ENCODE measurements around the gene USH2A. TPM values are rescaled to one million over a fixed set of nuclear protein-coding genes. Genes with fewer than 3 reads are reported as not detected.
A peak's percentile ranks its signal among the peaks of the same experiment; 100 is the strongest.
"Not testable (repeated sequence)": the region's sequence is repeated elsewhere in the genome, so short reads cannot be mapped to it uniquely, and the experiment has no call there.

Gene USH2A
- total RNA-seq, 1 donor from 2014 or later, result 0.05 TPM

DNA sequence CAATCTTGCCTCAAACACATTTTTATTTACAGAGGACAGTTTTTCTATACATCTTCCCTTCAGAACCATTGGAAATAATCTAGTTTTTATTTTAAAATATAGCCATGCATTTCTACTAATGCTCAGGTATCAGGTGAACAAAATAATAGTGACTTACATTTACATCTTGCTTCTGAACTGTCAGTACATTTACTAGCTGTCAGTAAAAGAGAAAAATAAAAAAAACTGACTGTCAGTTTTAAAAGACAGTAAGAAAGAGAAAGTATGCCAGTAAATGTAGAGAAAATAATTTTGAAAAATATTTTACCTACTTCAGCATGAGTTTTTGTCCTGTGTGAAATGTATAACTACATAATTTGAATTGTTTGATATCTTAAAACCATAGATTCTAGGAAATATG, 33.5 kb downstream of the USH2A start:
- no peak for DNase-seq (ENCODE audit: low read depth)

DNA sequence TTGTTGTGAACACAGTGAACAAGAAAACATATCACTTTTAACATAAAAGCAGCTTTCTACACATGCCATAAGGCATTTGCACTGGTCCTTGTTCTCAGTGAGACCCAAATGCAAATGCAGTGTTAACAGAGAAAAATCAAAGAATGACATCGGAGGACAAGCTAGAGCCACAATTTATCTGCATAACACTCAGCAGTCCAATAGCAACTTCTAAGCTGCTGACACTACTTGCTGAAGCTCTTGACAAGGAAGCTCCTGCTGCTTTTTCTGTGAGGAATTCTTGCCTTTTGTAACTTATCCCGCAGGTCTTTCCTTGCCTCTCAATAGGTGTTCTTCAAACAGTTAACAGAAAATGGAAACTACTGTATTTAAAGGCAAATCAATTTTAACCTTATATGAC, 34.7 kb downstream of the USH2A start:
- DNase-seq (ENCODE audit: low read depth), result no peak

DNA sequence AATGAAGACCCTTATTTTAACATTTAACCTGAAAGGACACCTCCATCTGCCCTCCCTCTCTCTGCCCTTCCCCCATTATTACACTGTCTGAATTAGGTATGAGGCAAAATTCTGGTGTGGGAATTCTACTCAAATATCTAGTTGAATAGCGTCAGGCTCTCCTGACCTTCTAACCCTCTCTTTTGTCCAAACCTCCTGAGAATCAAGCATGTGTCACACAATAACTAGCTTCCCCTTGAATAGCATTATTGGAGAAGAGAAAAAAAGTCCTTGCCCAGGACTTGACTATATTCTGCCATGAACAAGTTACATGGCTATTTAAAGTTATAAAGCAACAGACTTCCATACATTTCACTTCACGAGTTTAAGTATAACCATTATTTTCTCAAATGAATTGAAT, 35.5 kb downstream of the USH2A start:
- no peak for DNase-seq (ENCODE audit: low read depth)

DNA sequence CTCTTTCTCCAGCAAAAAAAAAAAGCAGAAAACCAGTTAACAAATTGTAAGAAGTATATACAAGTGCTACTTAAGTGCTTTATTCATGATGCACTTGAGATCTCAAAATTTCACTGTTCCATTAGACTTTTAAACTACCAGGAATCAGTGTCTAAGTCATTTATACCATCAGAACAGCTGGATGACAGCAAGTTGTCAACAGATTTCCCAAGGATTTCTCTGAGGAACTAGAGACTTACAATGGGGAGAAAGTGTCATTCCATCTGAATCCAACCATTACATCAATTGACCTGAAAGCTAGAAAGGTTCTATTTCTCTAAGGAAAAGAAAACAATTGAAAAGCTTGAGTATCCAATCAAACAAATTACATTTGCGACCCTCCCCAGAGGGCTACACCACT, 43.8 kb downstream of the USH2A start:
- DNase-seq (ENCODE audit: low read depth), result no peak

DNA sequence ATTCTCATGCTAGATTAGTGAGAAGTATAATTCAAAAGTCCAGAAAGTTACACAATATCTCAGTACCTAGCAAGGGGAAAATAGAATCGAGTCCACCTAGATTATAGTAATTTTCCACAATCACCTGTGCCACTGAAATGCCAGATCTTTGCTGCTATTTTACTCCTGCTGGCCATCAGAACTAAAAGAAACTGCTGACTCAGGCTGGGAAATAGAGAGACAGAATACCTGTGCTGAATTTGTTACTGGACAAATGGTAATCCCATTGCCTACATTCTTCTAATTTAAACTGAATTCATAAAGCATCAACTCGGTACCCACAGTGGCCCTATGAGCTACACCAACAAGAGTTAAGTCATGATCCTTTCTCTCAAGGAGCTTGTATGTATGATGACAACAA, 55.0 kb downstream of the USH2A start:
- DNase-seq (ENCODE audit: low read depth), result no peak

DNA sequence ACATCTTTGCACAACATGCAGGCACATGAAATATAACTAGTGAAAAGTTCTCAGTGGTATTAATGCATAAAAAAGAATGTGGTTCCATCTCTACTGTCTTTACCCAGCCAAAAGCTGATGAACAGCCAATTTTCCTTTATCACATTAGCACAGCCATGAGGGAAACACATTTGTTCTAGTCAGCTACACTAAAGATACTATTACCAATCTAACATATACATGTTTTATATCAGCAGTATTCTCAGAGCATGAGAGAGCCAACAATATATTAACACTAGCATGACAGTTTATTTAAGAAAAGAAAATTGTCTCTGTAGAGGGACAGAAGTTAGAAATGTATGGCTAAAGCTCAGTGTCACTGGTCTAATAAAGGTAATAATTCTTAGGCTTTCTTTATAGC, 56.3 kb downstream of the USH2A start:
- no peak for DNase-seq (ENCODE audit: low read depth)

DNA sequence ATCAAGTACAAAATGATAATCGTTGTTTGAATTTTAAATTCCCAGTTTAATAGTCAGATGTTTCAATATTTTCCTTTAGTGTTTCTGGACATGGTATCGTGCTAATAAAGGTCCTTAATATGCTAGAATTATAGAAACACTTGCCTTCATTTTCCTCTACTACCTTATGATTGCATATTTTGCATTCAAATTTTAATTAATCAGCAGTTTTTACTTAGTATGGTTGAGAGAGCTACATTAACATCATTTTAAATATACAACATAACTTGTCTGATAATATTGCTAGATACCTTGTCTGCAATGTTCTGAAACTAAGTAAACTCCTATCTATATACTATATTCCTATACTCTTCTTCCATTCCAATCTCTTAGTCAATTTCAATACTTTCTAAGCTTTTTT, 66.3 kb downstream of the USH2A start:
- DNase-seq (ENCODE audit: low read depth), result no peak

DNA sequence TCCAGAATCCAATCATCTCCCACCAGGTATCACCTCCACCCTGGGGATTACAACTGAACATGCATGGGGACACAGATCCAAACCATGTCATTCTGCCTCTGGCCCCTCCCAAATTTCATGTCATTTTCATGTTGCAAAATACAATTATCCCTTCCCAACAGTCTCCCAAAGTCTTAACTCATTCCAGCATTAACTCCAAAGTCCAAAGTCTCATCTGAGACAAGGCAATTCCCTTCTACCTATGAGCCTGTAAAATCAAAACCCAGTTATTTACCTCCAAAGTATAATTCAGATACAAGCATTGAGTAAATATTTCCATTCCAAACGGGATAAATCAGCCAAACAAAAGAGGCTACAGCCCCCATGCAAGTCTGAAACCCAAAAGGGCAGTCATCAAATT, 73.1 kb downstream of the USH2A start:
- no peak for DNase-seq (ENCODE audit: low read depth)

DNA sequence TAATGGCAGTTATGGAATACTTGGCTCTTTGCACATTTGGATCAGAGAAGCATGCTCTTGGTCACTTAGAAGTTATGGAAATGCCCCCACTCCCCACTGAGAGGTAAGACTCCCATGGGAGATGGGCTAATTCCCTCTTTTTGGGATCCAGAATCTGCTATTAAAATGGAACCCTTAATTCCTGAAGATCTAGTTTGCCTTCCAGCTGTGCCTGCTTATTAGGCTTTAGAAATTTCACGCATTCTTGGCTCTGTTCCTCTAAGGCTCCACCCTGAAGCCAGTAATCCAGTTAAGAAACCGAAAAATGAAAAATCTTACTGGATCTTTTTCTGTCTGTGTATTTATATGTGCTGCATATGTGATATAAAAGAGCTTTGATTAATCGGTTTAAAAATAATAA, 76.7 kb downstream of the USH2A start:
- no peak for DNase-seq (ENCODE audit: low read depth)

DNA sequence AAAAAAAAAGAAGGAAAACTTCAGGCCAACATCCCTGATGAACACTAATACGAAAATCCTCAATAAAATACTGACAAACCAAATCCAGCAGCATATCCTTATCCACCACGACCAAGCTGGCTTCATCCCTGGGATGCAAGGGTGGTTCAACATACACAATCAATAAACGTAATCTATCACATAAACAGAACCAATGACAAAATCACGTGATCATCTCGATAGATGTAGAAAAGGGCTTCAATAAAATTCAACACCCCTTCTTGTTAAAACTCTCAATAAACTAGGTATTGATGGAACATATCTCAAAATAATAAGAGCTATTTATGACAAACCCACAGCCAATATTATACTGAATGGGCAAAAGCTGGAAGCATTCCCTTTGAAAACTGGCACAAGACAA, 82.7 kb downstream of the USH2A start:
- DNase-seq (ENCODE audit: low read depth), result not testable (repeated sequence)

DNA sequence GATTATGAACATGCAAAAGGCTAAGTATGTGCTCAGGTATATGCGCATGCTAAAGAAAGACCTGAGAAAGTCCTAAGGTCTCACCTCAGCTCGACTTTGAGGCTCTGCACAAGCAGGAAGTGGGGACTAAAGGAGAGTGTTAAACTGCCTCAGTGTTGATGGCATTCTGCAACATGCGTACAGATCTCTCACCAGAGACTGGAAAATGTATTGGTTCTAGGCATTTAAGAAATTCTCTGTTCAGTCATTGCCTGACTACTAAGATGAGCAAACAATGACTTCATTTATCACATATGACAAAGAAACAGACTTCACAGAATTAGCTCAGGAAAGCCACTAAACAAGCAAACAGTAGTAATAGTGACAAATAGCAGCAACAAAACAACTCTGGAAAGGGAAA, 90.8 kb downstream of the USH2A start:
- no peak for DNase-seq (ENCODE audit: low read depth)

DNA sequence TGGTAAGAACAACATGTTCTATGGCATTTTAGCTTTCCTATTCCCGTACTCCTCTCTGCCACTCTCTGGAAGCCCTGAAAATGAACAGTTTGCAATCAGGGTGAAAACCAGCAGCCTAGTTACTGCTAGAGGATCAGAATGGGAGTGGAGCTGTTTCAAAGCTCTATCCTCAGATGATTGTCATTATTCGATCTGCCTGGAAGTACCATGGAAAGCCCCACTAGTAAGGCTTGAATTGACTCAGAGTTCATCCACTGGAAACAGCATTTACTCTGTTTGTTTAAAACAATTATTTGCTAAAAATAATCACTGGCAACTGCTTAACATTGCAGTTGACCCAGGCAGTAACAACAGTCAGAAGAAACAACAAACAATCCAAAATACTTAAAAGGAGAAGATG, 91.2 kb downstream of the USH2A start:
- DNase-seq (ENCODE audit: low read depth), result no peak

DNA sequence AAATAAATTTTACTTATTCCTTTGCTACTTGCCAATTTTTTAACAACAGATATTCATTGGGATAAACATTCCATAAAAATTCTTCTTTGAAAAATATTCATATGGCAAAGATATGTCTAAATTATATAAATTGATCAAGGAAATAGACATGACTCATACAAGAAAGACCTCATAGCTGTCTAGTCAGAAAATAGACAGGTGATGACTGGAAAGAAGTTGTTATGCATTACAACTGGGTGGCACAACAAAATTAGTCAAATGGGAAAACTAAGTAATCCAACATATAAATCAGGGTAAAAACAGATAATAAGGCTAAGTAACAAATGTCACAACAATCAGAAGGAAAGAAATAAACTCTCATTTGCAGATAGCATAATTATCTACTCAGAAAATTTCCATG, 92.0 kb downstream of the USH2A start:
- no peak for DNase-seq (ENCODE audit: low read depth)

DNA sequence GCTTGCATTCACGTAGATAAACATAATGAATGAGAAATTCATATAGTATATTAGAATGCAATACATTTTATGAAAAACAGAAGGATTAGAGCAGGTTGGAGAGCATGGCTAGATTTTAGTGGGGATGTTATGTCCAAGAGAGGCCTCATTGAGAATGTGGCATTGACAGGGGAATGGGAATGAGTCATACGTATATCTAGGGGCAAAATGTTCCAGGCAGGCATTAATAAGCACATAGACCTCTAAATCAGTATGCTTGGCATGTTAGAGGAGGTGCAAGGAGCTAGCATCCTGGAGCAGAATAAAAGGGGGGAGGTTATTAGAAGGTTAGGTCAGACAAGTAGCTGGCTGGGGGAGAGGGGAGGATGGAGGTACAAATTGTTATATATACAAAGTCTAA, 93.0 kb downstream of the USH2A start:
- DNase-seq (ENCODE audit: low read depth), result peak; percentile 61

DNA sequence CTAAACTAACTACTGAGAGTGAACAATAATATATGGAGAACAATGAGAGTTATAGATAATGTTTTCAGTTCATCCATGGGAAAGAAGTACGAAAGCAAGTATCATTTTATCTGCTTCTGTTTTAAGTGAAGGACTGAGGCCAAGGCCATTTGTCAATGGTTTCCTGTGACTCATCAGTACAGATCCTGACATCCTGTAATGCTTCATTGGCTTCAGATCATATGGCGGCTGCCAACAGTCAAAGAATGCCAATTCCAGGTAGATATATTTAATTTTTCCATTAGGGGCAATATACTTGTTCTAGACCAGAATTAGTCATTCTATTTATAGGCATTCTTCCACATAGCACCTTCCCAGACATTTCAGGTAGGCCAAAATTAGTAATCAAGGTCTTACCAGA, 97.3 kb downstream of the USH2A start:
- DNase-seq (ENCODE audit: low read depth), result peak; percentile 49

DNA sequence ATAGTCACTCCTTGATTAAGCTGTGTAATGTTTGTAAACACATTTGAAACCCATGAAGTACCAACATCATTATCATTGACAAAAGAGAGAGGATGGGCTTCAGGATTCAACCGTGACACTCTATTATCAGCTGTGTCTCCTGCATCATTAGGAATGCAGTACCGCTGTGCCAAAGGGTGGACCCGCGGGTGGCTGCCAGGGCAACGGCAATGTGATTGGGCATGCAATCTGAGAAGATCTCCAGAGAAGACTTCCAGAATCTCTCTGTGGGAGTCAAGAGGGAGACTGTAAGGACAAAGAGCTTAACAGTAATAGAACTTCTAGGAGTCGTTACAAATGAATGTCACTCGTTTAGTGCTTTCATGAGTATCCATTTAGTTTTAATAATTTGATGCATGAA, 97.9 kb downstream of the USH2A start:
- no peak for DNase-seq (ENCODE audit: low read depth)

DNA sequence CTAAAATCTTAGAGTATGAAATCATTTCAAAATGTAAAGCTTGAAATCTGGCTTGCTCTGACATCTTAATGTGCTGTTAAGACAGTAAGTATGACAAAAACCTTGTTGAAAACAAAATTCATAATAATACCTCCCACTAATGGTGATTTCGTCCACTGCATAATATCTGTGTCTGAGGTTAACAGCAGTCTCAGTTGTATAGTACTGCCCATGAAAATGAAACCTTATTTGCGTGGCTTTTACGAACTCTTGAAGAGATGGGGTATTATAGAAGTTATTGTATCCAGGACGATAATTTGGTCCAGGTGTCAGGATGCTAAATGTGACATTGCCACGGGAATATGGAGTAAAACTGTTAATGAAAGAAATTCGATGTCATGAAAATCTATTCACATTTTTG, 99.9 kb downstream of the USH2A start:
- no peak for DNase-seq (ENCODE audit: low read depth)

DNA sequence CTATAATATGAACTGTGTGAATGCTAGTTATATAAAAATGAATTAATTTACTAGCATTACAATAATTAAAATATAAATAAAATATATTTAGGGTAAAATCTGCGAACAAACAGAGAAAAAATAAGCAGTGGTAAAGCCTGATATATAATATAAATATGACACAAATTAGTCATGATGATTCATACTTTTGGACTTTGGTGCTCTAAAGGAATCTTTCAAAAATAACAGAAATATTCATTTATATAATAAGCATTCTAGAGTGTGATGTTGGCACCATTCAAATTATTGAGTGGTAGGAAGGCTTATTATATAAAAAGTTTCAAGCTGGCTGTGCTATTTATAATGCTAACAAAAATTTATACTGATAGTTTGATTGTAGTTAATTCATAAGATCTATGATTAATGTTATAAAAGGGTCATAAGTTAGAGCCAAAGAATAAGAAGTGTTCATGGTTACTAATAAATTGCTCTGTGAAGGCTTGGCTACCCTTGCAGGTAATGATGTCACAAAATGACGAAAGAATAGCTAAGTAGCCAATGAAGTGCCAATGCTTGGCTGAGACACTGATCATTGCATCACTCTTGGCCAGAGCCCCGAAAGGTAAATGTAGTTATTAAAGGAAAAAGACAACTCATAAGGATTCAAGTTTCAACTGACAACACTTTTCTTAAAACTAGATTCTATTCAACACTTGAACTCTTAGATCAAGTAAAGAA, 108.7 kb downstream of the USH2A start:
- peak; percentile 70 for DNase-seq (ENCODE audit: low read depth)

DNA sequence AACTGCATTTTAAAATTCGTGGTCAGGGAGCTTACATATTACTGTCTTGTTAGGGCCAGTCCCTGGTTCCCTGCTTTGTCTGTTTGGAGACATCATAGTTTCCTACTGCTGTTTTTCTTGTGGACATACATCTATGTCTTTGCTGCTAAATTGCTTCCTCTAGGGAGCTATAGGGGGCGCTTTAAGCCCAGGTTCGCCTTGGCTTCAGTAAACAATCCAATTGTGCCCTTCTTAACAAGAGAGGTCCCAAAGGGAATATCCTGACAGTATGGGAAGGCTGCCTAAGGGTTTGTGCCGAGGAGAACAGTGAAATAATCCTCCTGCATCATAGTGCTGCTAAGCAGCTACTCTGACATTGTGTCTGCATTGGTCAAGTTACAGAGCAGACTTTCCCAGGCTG, 112.5 kb downstream of the USH2A start:
- DNase-seq (ENCODE audit: low read depth), result peak; percentile 51

DNA sequence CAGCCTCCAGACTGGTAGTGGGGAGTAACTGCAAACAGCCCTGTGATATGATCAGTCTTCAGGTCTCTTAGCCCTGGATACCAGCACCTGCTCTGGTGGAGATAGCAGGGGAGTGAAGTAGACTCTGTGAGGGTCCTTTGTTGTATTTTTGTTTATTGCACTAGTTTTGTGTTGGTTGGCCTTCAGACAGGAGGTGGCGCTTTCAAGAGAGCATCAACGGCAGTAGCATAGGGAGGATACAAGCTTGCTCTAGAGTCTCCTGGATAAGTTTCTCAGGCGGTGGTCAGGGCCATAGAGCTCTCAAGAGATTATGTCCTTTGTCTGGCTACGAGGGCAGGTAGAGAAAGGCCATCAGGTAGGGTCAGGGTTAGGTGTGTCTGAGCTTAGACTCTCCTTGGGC, 116.4 kb downstream of the USH2A start:
- no peak for DNase-seq (ENCODE audit: low read depth)

DNA sequence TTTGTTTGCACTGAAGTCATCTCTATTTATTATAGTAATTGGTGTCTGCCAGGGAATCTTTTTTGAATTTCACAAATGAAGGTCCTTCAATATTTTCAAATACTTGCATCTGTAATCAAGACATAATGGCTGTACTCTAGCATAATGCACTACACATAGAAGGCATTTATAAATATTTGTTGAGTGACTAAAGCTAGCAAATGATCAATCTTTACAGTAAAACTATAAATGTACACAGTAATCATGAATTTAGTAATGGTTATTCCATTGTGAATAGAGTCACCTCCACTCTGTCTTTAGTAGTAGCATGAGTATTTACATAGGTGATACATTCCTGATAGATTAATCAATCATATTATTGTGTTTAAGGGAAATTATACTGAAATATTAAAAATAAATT, 119.6 kb downstream of the USH2A start:
- no peak for DNase-seq (ENCODE audit: low read depth)

DNA sequence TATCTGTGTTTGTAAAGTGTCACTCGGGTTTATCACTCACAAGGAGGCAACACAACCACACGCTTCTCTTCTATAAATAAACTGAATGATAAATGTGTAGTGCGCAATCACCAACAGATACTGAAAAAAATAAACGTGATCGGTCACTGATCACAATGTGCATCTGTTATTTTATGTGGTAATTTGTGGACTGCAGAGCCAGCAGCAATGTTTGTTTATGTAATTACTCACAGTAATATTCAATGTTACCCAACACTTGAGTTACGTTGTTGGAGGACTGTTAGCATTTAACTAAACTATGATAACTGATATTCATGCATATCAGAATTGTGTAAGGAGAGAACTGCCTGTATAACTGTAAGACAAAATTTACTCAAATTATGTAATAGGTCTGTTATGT, 129.6 kb downstream of the USH2A start:
- DNase-seq (ENCODE audit: low read depth), result no peak

DNA sequence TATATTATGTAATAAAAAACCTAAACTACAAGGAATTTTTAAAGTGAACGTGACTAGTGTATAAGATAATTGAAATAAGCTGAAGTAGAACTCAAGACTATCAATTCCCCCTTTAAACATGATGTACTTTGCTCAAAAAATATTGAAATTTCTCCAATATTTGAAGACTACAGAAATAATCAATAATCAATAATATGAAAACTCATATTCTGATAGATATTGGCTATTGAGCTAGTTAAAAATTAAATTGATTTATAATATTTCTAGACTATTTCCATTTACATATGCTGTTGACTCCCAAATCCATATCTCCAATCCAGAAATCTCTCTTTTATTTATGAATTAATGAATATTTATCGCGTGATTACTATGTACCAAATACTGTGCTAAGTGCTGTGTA, 133.2 kb downstream of the USH2A start:
- DNase-seq (ENCODE audit: low read depth), result no peak

DNA sequence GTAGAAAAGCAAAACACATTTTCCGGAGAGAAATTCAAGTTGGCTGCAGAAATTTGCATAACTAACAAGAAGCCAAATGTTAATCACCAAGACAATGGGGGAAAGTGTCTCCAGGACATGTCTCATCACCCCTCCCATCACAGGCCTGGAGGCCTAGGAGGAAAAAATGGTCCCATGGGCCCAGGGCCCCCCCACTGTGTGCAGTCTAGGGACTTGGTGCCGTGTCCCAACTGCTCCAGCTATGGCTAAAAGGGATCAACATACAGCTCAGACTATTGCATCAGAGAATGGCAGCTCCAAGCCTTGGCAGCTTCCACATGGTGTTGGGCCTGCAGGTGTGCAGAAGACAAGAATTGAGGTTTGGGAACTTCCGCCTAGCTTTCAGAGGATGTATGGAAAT, 138.2 kb downstream of the USH2A start:
- DNase-seq (ENCODE audit: low read depth), result no peak

DNA sequence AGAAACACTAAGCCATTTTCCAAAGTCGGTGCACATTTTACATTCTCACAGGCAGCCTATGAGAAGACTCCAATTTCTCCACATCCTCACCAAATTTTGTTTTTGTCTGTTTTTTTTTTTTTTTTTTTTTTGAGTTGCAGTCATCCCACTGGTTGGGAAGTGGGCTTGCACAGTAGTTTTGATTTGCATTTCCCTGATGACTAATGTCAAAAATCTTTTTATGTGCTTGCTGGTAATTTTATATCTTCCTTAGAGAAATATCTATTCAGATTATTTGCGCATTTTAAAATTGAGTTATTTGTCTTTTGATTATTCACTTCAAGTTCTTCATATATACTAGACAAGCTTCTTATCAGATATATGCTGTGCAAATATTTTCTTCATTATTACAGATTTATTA, 141.5 kb downstream of the USH2A start:
- DNase-seq (ENCODE audit: low read depth), result no peak
